Measurements from ENCODE around the gene EEF1AKMT1.

EEF1AKMT1 gene

GRCh38 chr13:20803180-20803965 is 29.6 kb upstream of the EEF1AKMT1 start:
- no peak overlapping the region for H2AFZ ChIP-seq (ENCODE audit: low read depth, low read length, severe bottlenecking)
- no peak overlapping the region for H3K4me3 ChIP-seq (ENCODE audit: insufficient read depth, low read length, poor library complexity, severe bottlenecking)
- H3K9ac ChIP-seq (ENCODE audit: low read length): no peak overlapping the region
- peaks cover 33% of the 10 kb centered on the region for H3K36me3 ChIP-seq (ENCODE audit: low read length)
- H3K4me2 ChIP-seq (ENCODE audit: low read depth, low read length, poor library complexity, severe bottlenecking): no peak overlapping the region
- no peaks in the 10 kb centered on the region for H3K9me2 ChIP-seq (replicated peaks; ENCODE audit: insufficient read depth, low read length)
- H4K20me1 ChIP-seq (ENCODE audit: low read depth, low read length): no peaks in the 10 kb centered on the region; the same call in 1 of the 2 replicates
- no peaks in the 10 kb centered on the region for H3K27me3 ChIP-seq (ENCODE audit: low read length)
- H3K79me2 ChIP-seq (ENCODE audit: insufficient read depth, low read length): no peaks in the 10 kb centered on the region
- no peak overlapping the region for H3K27ac ChIP-seq (ENCODE audit: low read depth, low read length)
- H3K9me3 ChIP-seq (ENCODE audit: insufficient read depth, low read length): no peaks in the 10 kb centered on the region
- TF ChIP-seq CTCF (IDR thresholded peaks at IDR 0.05; ENCODE audit: insufficient read depth, low read length, poor library complexity, severe bottlenecking): no peak
- no peak for TF ChIP-seq EZH2phosphoT487 (conservative IDR thresholded peaks at IDR 0.05; ENCODE audit: low read length)
- H3F3A ChIP-seq (ENCODE audit: insufficient read depth): no peaks in the 10 kb centered on the region

GRCh38 chr13:20801707-20802106 is 27.9 kb upstream of the EEF1AKMT1 start:
- Histone ChIP-seq H3K4me2 (ENCODE audit: low read depth, low read length, poor library complexity, severe bottlenecking) (no peak overlapping the region), H3K79me2 (ENCODE audit: insufficient read depth, low read length) (no peaks in the 10 kb centered on the region), H3K4me3 (ENCODE audit: insufficient read depth, low read length, poor library complexity, severe bottlenecking) (no peak overlapping the region), H3K9me2 (replicated peaks; ENCODE audit: insufficient read depth, low read length) (no peaks in the 10 kb centered on the region), H3K27ac (ENCODE audit: low read depth, low read length) (no peak overlapping the region), H2AFZ (ENCODE audit: low read depth, low read length, severe bottlenecking) (no peak overlapping the region), H3F3A (ENCODE audit: insufficient read depth) (no peaks in the 10 kb centered on the region), H3K9me3 (ENCODE audit: insufficient read depth, low read length) (no peaks in the 10 kb centered on the region), H3K9ac (ENCODE audit: low read length) (no peak overlapping the region), H4K20me1 (ENCODE audit: low read depth, low read length) (no peaks in the 10 kb centered on the region), H3K27me3 (ENCODE audit: low read length) (no peaks in the 10 kb centered on the region), H3K36me3 (ENCODE audit: low read length) (peaks cover 19% of the 10 kb centered on the region; the same call in 1 of the 2 replicates)
- no peak for TF ChIP-seq EZH2phosphoT487 (conservative IDR thresholded peaks at IDR 0.05; ENCODE audit: low read length)
- no peak for TF ChIP-seq CTCF (IDR thresholded peaks at IDR 0.05; ENCODE audit: insufficient read depth, low read length, poor library complexity, severe bottlenecking)

- no peaks in the 10 kb centered on the region for H4K20me1 ChIP-seq (ENCODE audit: low read depth, low read length)
- no peaks in the 10 kb centered on the region for H3K9me3 ChIP-seq (ENCODE audit: insufficient read depth, low read length)
- no peaks in the 10 kb centered on the region for H3K79me2 ChIP-seq (ENCODE audit: insufficient read depth, low read length)
- TF ChIP-seq CTCF (IDR thresholded peaks at IDR 0.05; ENCODE audit: insufficient read depth, low read length, poor library complexity, severe bottlenecking): no peak
- TF ChIP-seq EZH2phosphoT487 (conservative IDR thresholded peaks at IDR 0.05; ENCODE audit: low read length): no peak
- no peak overlapping the region for H3K9ac ChIP-seq (ENCODE audit: low read length)
- H3K4me2 ChIP-seq (ENCODE audit: low read depth, low read length, poor library complexity, severe bottlenecking): no peak overlapping the region
- no peak overlapping the region for H2AFZ ChIP-seq (ENCODE audit: low read depth, low read length, severe bottlenecking)
- H3K36me3 ChIP-seq (ENCODE audit: low read length): peaks cover 14% of the 10 kb centered on the region; the same call in 1 of the 2 replicates
- no peaks in the 10 kb centered on the region for H3K9me2 ChIP-seq (replicated peaks; ENCODE audit: insufficient read depth, low read length)
- H3K27ac ChIP-seq (ENCODE audit: low read depth, low read length): no peak overlapping the region
- H3K27me3 ChIP-seq (ENCODE audit: low read length): no peaks in the 10 kb centered on the region
- no peaks in the 10 kb centered on the region for H3F3A ChIP-seq (ENCODE audit: insufficient read depth)
- no peak overlapping the region for H3K4me3 ChIP-seq (ENCODE audit: insufficient read depth, low read length, poor library complexity, severe bottlenecking)
Observed at GRCh38 chr13:20799726-20800416, 26.1 kb upstream of the EEF1AKMT1 start.

Measured in SU-DHL-6 (cell line).